Peyer's patch (tissue), 4 donors: ENCODE data around the gene GNAI3. TPM values are rescaled to one million over a fixed set of nuclear protein-coding genes. Genes with fewer than 3 reads are reported as not detected.

Experiments used
- DNase-seq, 3 donors: peaks; one replicate each; pipeline ENCODE4 v3.0.0-alpha.2; 2017 to 2019
- H3K27ac ChIP-seq, 4 donors: fragments of 200-600 bp; sonication (generic); one replicate each; pipeline ENCODE4 v1.5.1; 2016 to 2019
- H3K27me3 ChIP-seq, 2 donors: fragments of 200-600 bp; sonication (generic); one replicate each; pipeline ENCODE4 v1.5.1; 2019
- H3K36me3 ChIP-seq, 3 donors: fragments of 200-600 bp; sonication (generic); one replicate each; pipeline ENCODE4 v1.5.1; 2016 to 2019
- H3K4me1 ChIP-seq, 4 donors: fragments of 200-600 bp; sonication (generic); one replicate each; pipeline ENCODE4 v1.5.1; 2016 to 2019
- H3K4me3 ChIP-seq, 4 donors: fragments of 200-600 bp; sonication (generic); 1 replicate in 3 of 4; 2 replicates in 1 of 4; pipeline ENCODE4 v1.5.1; 2016 to 2019; ENCODE audit warnings: mild to moderate bottlenecking in 1 of 4
- H3K9me3 ChIP-seq, 4 donors: fragments of 200-600 bp; sonication (generic); one replicate each; pipeline ENCODE4 v1.5.1; 2016 to 2019; ENCODE audit warnings: mild to moderate bottlenecking in 1 of 4
- POLR2A ChIP-seq, 2 donors: fragments of 450-650 bp; IDR thresholded peaks; one replicate each; pipeline ENCODE4 v1.5.1; 2017; ENCODE audit warnings: antibody characterized with exemption in 2 of 2, mild to moderate bottlenecking in 2 of 2, moderate library complexity in 2 of 2
- total RNA-seq, 4 donors: library from RNA; depleted of rRNA; stranded (reverse); fragments of >200 nt; gene quantifications; one replicate each; pipeline ENCODE4 v1.1.0, GENCODE V29; 2016
- TF ChIP-seq, protein P1 (sequence below), 6 experiments: fragments of 450-650 bp in 4 of 6; fragments of 200-600 bp in 2 of 6; sonication (generic) in 1 of 6; IDR thresholded peaks; one replicate each; pipeline ENCODE4 v1.5.1; 2017 to 2019; ENCODE audit warnings: antibody characterized with exemption in 6 of 6, mild to moderate bottlenecking in 3 of 6, moderate library complexity in 1 of 6

GNAI3 gene
- total RNA-seq, 4 donors from 2014 or later: 4.1 to 6.8 (median 5.8) TPM

DNA sequence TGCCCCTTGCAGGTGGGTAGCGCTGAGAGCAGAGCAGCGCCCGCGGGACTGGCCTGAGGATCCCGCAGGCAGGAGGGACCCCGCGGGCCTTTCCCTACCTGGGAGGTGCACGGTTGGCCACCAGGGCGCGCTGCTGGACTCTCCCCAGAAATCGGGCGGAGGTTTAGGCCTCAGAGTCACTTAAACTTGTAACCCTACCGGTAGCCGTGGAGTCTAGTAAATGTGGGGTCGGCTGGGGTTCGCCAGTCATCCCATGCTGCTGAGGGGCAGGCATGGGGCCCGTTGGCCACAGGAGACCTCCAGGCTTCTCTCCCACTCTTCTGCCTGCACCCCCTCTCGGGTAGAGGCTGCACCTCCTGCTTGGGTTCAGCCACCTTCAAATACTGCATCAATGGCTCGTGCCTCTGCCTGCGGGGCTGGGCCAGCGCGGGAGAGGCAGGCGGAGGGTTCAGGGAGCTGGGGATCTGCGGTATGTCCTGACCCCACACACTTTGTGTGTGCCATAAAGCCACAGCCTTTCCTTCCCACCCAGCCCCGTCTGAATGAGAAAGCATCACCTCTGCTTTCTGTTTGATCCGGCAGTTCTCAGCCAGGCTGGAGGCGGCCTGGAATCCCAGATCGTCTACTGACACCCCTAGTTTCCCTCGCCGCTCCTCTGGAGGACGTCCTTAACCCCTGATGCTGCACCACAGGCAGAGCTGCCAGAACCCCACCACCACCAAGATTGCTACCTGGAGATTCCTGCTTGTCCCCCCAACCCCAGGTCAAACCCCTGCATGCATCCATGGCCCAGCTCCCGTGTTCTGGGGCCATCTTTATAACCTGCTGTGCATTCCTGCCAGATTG is 95.2 kb downstream of the GNAI3 start:
- H3K27me3 ChIP-seq: no peaks in the 10 kb centered on the region
- no peaks in the 10 kb centered on the region for H3K9me3 ChIP-seq
- peak; percentile 83 to 95 (median 92) for DNase-seq
- H3K4me3 ChIP-seq: no peak overlapping the region
- no peak for TF ChIP-seq POLR2A (IDR thresholded peaks at IDR 0.05)
- TF ChIP-seq, protein P1, sequence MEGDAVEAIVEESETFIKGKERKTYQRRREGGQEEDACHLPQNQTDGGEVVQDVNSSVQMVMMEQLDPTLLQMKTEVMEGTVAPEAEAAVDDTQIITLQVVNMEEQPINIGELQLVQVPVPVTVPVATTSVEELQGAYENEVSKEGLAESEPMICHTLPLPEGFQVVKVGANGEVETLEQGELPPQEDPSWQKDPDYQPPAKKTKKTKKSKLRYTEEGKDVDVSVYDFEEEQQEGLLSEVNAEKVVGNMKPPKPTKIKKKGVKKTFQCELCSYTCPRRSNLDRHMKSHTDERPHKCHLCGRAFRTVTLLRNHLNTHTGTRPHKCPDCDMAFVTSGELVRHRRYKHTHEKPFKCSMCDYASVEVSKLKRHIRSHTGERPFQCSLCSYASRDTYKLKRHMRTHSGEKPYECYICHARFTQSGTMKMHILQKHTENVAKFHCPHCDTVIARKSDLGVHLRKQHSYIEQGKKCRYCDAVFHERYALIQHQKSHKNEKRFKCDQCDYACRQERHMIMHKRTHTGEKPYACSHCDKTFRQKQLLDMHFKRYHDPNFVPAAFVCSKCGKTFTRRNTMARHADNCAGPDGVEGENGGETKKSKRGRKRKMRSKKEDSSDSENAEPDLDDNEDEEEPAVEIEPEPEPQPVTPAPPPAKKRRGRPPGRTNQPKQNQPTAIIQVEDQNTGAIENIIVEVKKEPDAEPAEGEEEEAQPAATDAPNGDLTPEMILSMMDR (IDR thresholded peaks at IDR 0.05): peak; percentile 64 to 90 (median 86)
- H3K36me3 ChIP-seq: no peaks in the 10 kb centered on the region
- H3K27ac ChIP-seq: no peak overlapping the region
- H3K4me1 ChIP-seq: peaks cover 0 to 9% (median 4%) of the 10 kb centered on the region in 4 donors

DNA sequence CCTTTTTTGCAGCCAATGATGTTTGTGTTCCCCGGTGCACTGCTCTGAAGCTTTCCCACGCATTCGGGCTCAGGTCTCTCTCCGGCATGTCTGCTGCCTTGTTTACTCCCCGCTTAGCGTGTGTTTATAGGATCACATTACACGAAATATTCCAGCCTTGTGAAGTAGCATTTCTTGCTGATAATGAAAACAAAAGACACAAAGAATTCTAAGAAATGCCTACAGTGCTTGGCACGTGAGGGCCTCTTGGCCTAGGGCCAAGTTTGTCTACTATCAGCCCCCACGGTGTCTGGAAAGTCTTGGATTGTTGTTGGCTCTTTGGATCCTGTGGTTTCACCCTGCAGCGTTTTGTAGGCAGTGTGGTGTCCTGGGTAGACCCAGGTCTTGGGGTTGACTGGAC is 96.3 kb downstream of the GNAI3 start:
- Histone ChIP-seq H3K27me3 (no peaks in the 10 kb centered on the region), H3K36me3 (no peaks in the 10 kb centered on the region), H3K4me1 (peaks cover 0 to 9% (median 4%) of the 10 kb centered on the region in 4 donors), H3K27ac (no peak overlapping the region), H3K9me3 (no peaks in the 10 kb centered on the region), H3K4me3 (no peak overlapping the region)
- DNase-seq: no peak
- no peak for TF ChIP-seq POLR2A (IDR thresholded peaks at IDR 0.05)
- TF ChIP-seq, protein P1 (IDR thresholded peaks at IDR 0.05): no peak

DNA sequence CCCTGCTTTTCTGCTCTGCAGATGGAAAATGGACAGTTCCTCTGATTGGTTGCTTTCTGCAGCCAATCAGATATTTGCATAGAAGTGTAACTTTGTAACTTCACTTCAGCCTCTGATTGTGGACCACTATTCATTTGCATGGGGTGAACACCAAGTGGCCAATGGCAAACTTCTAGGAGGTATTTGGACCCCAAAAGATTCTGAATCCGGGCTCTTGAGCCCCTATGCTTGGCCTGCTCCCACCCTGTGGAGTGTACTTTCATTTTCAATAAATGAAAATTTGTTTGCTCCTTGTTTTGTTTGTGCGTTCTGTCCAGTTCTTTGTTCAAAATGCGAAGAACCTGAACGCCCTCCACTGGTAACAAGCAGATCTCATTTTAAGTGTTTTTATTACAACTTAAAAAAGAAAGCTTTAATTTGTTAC is 101.1 kb downstream of the GNAI3 start:
- Histone ChIP-seq H3K36me3 (no peaks in the 10 kb centered on the region), H3K4me1 (peaks cover 0 to 4% (median 0%) of the 10 kb centered on the region in 4 donors), H3K27me3 (no peaks in the 10 kb centered on the region), H3K27ac (no peak overlapping the region), H3K9me3 (no peaks in the 10 kb centered on the region), H3K4me3 (no peak overlapping the region)
- DNase-seq: no peak
- no peak for TF ChIP-seq POLR2A (IDR thresholded peaks at IDR 0.05)
- TF ChIP-seq, protein P1 (IDR thresholded peaks at IDR 0.05): peak in 2 of 6 experiments; percentile 1 to 5

DNA sequence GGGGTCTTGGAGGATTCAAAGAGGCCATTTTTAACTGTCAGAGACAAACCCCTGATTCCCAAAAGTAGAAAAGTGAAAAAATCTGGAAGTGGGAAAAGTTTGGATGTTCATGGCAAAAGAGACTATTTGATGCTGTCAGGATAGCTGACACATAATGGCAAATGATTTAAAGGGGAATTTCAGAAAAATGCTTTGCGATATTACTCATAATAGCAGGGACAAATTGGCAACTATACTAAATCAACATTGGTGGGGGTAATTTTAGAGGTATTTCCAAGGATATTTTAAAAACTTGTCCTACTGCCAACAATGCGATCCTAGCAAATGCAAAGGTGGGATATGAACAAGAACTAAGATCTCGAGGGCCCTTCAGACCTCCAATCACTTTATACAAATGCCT is 102.2 kb downstream of the GNAI3 start:
- Histone ChIP-seq H3K27me3 (no peaks in the 10 kb centered on the region), H3K9me3 (no peaks in the 10 kb centered on the region), H3K36me3 (no peaks in the 10 kb centered on the region), H3K4me1 (peaks cover 0 to 6% (median 3%) of the 10 kb centered on the region in 4 donors), H3K27ac (no peak overlapping the region), H3K4me3 (no peak overlapping the region)
- no peak for DNase-seq
- TF ChIP-seq, protein P1 (IDR thresholded peaks at IDR 0.05): no peak
- no peak for TF ChIP-seq POLR2A (IDR thresholded peaks at IDR 0.05)

DNA sequence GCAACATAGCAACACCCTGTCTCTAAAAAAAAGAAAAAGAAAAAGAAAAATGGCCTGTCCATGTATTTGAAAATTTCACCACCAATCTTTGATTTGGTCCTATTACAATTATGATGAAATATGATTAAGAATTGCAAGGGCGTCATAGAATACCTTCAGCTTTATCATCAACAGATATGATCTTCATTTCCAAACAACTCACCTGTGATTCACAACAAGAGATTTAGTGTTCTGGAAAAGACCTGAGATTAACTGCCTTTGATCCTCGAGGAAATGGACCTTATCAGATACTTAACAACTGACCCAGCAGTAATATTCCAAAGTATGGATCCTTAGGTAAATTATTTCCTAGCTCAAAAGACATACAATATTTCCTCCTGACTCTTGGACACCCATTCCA is 104.0 kb downstream of the GNAI3 start:
- Histone ChIP-seq H3K36me3 (no peaks in the 10 kb centered on the region), H3K9me3 (no peaks in the 10 kb centered on the region), H3K27ac (peak overlapping the region in 2 of 4 donors; percentile 10 to 48), H3K4me3 (no peak overlapping the region), H3K27me3 (no peaks in the 10 kb centered on the region), H3K4me1 (peaks cover 0 to 17% (median 3%) of the 10 kb centered on the region in 4 donors)
- TF ChIP-seq, protein P1 (IDR thresholded peaks at IDR 0.05): no peak
- no peak for TF ChIP-seq POLR2A (IDR thresholded peaks at IDR 0.05)
- no peak for DNase-seq
